IPS-NIHi7 (cell line): ENCODE results near the gene IL1R2.

ENCODE experiments used
- DNase-seq: peaks from one replicate; pipeline ENCODE4 v3.0.0; 2012; ENCODE audit warnings: mixed read lengths; ENCODE audit errors: extremely low spot score

The IL1R2 gene

DNA sequence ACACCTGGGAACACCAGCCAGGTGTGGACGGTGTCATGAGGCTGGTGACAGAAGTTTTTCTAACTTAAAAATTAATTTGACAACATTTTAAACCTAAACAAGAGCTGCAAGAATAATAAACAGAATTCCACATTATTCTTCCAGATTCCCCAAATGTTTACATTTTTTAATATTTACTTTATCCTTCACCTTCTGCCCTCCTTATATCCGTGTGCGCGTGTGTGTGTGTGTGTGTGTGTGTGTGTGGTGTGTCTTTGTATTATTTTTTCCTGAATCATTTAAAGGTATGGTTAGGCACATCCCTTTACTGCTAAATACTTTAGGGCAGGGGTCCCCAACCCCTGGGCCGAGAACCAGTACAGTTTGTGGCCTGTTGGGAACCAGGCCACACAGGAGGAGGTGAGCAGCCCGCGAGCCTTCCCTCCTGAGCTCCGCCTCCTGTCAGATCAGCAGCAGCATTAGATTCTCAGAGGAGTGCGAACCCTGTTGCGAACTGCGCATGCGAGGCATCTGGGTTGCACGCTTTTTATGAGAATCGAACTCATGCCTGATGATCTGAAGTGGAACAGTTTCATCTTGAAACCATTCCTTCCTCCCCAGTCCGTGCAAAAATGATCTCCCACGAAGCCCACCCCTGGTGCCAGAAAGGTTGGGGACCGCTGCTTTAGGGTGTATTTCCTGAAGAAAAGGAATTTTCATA is 16.4 kb upstream of the IL1R2 start:
- no peak for DNase-seq

DNA sequence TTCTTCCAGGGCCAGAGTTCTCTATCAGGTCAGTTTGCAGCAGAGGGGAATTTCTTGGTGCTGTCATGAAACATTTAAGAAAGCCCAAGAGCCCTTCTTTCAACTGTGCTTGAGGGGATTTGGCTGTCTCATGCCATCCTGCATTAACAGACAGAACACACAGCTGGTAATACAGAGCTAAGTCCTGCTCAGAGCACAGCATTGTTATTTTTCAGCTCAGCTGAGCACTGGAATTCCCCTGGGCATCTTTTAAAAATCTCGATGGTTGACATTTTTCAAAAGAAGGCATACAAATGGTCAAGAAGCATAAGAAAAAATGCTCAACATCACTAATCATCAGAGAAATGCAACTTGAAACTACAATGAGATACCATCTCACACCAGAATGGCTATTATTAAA is 14.9 kb upstream of the IL1R2 start:
- no peak for DNase-seq

DNA sequence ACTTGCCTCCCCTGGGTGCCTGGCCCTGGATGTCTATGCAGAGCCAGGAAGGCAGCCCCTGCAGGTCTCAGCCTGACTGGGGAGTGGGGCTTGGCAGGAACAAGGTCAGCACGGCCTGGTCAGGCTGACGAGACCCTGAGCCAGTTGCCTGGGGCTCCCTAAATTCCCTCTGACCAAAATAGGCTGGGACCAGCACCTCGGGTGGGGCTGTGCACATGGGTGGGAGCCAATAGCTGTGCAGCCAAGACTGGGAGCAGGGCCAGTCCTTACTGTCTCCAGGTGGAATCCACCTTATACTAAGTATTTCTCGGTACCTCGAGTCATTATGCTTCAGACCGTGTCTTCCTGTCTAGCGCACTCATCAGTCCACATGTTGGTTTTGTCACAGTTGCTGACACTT is 11.4 kb upstream of the IL1R2 start:
- no peak for DNase-seq

DNA sequence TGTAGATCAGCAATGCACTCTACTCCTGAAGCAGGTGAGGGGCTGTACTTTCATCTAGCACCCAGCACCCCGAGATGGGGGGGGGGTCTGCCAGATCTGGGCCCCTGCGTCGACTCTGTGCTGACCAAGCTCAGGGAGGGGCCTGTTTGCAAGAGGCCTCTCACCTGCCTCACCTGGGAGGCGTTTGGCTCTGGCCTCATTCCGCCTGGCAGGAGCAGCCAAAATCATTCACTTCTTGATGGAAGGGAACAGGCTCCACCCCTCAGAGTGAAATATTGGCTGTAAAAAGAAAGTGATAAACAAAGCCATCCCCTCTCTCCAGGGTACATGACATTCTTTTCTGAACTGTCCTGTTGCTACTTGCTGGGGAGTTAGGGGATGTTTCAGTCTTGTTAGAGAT is 10.7 kb upstream of the IL1R2 start:
- no peak for DNase-seq

DNA sequence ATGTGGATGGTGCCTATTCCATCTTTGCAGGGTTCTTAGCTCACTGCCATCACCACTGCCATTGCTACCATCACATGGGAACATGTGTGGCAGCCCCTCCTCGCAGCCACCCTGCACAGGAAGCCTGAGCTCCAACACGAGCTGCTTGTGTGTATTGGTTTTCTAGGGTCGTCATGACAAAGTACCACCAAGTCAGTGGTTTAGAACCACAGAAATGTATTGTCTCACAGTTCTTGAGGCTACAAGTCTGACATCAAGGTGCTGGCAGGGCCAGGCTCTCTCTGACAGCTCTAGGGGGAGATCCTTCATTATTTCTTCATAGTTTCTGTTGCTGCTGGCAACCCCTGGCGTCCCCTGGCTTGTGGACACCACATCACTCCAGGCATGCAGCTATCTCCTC is 10.3 kb upstream of the IL1R2 start:
- DNase-seq, result no peak

DNA sequence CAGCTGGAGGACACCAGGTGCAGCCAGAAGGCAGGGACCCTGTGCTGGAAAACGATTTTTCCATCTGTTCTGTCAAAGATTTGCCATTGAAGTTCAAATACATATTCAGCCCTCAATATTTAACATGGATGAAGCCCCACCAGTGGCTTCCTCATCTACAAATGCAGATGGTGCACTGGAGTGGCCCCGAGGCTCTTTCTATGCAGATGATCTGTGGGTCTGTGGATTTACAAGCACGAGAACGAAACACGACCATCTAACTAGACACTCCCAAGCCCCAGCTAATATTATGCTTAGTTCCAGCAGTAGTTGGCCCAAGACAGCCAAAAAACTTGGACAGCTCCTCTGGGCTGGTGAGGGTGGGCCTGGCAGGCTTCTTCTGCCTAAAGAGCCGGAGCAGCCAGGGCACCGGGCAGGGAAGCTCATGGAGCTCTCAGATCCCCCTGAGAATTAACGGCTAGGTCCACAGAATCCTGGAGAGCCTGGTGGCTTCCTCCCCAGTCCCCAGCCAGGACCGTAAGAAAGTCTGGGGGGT is 9.2 kb upstream of the IL1R2 start:
- no peak for DNase-seq

DNA sequence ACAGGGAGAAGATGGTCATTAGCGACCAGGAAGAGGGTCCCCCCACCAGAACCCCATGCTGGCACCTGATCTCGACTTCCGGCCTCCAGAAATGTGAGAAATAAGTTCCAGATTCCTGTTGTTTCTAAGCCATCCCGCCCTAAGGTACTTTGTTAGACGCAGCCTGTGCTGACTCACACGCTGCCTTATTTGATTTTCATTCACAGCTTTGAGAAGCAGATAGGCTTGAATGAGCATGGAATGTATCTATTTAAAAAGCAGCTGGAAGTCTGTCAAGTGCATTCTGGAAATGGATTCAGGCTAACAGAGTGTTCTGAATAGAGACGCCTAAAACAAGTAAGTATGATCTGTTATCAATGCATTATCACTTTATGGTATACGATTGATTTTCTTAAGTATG is 8.3 kb upstream of the IL1R2 start:
- DNase-seq, result no peak

DNA sequence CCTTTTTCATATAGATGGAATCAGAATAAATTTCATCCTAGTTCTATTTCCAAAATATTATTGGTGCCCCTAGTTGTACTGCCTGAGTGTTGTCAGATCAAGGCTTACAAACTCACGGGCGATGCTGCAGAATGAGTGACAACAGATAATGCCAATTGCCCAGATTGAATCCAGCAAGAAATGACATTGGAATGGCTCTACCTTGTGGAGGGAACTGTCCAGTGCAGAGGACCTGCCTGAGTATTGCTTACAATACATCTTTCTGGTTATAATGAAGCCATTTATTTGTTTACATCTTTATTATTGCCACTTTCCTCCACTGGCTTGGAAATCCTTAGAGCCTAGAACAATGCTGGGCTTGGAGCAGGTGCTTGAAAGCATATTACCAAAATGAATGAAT is 7.8 kb upstream of the IL1R2 start:
- no peak for DNase-seq

DNA sequence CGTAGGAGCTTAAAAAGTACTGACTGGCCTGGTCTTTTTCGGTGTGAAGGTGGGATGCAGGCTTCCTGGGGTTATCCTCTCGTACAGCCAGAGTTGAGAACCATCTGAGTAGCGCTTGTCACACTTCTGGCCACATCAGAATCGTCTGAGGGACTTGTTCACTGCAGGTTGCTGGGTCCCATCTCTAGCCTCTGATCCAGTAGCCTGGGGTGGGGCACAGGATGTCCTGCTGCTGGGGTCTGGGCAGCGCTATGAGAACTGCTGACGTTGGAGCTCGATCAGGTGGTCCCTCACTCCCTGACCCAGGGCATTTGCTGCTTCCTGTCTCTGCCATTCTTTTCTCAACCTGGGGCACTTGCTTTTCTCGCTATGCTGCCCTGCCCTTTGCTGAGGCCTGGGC is 7.1 kb upstream of the IL1R2 start:
- DNase-seq, result no peak

DNA sequence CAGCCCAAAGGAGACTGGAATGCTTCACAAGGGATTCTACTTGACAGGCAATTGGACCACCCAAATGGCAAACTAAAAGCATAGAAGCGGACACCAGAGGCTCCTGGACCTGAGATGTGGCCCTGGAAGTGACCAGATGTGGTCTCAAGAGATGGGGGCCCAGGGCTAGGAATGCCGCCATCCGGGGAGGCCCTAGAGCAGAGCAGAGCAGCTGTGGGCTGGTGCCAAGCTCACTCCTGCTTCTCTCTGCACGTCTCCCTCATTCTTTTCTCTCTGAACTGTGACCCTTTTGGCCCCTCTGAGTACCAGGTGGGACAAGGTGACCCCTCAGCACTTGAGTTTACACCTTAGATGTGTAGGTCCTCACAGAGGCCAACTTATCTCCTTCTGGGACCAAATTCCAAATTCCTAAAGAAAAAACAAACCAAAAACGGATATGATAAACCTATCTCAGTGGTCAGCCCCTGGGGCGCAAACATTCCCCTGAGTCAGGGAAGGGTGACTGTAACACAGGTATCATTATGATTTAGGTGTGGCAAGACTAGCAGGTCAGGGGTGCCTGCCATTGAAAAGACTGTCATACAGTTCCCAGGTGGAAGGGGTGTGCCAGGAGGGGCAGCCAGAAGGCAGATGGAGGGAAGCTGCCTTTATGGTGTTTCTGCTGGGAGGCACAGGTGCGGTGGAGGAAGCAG is 6.5 kb upstream of the IL1R2 start:
- no peak for DNase-seq

DNA sequence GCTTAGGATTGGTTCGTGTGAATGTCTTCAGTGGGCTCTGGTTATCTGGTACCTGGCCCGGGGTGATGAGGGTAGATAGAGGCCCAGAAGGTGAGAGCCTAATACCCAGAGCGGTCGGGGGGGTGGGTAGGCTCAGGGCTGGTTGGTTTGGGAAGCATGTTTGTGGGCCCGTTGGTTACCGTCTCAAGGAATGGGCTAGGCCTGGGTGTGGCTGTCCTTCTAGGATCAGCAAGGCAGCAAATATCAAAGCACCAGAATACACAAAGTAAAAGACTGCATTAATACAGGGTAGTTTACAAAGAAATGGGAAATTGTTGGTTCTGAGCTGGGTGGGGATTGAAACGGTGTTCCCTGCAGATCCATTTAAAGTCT is 6.0 kb upstream of the IL1R2 start:
- no peak for DNase-seq

DNA sequence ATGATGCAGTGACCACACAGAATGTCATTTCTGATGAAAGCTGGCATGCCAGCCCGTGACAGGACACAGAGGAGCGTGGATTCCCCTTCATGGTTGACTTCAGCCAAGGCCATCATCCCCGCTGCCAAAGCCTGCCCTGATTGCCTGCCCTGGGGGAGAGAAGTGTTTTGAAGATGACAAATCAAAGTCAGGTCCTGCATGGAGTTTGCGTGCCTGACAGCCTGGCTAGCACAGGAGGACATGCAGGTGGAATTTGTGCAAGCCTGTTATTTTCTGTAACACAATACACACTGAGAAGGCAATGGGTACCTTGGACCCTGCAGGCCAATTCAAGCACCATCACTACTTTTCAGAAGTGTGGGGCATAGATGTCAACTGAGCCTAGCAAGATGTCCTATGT is 5.4 kb upstream of the IL1R2 start:
- DNase-seq, result no peak

DNA sequence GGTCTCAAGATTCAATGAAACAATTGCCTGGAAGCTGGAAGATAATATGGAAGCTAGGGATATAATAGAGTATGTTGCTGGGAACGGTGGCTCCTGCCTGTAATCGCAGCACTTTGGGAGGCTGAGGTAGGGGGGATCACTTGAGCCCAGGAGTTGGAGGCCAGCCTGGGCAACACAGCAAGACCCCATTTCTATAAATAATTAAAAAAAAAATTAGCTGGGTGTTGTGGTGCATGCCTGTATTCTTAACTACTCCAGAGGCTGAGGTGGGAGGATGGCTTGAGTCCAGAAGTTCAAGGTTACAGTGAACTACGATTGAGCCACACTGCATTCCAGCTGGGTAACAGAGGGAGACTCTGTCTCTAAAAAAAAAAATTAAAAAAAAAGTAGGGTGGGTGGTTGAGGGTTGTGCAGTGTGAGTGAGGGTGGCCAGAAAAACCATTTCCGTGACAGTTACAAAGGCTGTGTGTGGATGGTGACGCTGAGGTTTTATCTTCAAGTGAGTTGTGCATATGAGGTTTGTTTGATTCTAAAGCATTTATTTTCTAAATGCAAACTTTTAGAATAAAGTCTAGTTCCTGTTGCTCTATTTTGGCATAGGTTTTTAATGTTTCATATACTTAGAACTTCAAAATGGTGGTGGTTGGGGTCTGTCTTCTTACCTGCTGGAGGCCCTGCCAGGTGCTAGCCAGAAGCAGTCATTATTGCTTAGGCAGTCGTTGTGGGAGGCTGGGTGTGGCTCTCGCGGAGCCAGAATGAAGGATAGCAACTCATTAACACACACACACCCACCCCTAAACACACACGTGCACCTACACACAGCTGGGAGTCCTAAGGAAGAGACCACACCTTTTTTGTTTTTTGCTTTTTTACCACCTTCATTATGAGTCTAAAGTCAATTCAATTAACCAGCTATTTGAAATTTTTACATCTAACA is 4.7 kb upstream of the IL1R2 start:
- no peak for DNase-seq

DNA sequence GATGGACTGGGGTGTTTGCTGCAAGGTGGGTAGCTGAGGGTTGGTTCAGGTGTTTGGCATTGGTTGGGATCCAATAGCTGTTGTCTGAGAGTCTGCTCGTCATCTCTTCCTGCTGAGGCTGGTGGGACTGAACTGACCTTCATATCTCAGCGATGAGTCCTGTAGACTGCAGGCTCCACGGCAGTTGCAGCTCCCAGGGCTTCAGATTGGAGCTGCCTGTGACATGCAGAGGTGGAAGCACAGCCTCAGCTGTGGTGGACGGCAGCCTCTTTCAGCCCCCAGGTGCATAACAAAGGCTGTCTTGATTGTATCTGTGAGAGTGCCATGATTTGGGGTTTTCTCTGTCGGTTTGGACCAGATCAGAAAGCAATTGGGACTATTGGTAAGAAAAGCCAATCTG is 3.9 kb upstream of the IL1R2 start:
- DNase-seq, result no peak

DNA sequence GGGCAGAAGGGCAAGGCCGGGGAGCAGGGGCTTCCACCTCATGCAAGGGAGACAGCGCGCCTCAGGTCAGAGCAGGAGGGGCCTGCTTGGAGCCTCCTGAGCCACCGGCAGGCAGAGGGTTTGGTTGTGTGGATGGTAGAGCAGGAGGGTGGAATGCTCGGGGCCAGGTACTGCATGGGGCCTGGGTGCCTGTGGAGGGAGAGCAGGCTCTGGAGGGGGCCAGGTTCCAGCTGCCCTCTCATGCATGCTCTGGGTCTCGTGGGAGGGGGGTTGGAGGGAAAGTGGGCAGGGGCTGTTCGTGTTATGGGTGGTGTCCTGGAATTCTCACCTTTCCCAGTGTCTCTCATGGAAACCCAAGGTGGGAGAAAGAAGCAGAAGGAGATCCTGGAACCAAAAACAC is 3.2 kb upstream of the IL1R2 start:
- no peak for DNase-seq

DNA sequence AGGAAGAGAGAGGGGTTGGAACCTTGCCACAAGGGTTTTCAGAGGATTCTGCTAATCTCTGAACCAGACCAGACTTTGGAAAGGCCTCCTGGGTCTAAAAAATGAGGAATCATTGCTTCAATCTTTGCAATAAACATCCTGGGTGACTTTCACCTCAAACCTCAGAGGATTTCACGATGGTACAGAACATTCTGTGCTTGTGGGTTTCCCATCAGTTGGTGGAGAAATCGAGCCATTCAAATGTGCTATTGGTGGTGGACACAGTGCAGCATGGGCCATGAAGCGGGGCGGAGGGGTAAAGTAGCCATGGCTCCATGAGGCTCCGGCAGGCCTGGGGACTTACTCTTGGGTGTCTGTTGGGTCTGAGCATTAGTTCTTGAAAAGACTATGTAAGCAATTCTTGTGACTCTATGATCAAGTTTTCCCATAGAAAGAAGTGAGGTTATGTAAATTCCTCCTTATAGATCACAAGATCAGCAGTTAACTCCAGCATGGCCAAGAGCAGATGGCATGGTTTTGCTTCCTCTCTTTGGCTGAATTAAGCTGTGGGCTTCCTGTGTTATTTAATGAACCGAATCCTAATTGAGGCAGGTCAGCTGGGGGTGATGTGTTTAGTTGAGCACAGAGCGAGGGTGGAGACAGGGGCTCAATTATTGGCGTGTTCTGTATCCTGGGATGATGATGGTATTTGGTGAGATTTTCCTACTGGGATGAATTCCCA is 1.9 kb upstream of the IL1R2 start:
- no peak for DNase-seq

DNA sequence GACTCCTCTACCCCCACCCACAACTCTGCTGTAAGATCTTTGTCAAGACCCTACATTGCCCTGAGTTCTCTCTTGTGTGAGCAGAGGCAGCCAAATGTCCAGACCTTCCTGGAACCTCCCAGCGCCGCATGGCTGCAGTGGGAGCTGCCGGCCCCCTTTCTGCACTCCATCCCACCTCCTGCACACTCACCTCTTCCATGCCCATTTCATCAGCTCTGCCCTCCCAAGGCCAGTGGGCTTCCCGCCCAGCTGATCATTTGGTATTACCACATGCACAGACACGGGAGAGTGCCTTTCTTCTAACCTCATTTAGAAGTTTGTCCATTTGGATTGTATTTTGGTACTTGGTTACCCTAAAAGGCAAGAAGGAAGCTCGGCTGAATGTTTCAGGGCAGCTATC is 2.0 kb downstream of the IL1R2 start:
- no peak for DNase-seq

DNA sequence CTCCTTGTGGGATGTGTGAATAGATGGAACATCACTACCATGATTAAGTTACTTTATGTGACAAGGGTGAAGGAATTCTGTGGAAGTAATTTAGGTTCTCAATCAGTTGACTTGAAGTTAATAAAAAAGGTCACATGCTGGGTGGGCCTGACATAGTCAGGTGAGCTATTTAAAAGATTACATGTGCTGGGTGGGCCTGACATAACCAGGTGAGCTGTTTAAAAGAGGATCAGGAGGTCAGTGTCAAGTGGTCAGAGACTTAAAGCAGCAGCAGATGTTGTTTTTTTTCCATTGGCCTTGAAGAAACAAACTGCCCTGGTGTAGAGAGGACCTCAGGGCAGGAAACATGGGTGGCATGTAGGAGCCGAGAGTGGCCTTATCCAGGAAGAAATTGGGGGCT is 3.3 kb downstream of the IL1R2 start:
- no peak for DNase-seq

DNA sequence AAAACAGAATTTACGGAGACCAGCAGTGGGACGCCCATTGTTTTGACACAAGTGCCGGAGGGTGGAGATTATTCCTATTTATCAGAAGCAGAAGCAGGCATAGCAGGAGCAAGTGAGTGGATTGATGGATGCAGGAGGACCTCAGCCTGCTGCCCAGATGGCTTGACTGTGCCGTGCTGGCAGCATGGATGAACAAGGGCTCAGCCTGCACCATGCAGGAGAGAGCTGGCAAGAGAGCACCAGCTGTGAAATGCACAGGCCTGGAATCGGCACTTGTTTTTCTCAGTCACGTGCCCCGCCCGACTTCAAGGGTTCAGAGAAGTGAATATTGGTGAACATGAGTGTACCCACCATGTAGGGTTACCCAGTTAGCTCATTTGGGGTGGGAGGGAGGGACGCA is 4.0 kb downstream of the IL1R2 start:
- no peak for DNase-seq

DNA sequence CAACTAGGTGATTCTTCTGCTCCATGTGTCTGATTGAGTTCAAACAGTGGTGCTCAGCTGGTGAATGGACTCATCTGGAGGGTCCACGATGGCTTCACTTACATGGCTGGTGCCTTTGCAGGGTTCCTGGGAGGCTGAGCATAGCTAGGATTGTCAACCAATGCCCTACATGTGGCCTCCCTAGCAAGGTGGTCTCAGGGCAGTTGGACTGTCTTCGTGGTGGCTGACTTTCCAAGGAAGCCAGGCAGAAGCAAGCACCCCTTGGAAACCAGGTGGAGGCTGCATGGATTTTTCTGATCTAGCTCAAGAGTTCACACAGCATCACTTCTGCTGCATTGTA is 6.8 kb downstream of the IL1R2 start:
- no peak for DNase-seq

DNA sequence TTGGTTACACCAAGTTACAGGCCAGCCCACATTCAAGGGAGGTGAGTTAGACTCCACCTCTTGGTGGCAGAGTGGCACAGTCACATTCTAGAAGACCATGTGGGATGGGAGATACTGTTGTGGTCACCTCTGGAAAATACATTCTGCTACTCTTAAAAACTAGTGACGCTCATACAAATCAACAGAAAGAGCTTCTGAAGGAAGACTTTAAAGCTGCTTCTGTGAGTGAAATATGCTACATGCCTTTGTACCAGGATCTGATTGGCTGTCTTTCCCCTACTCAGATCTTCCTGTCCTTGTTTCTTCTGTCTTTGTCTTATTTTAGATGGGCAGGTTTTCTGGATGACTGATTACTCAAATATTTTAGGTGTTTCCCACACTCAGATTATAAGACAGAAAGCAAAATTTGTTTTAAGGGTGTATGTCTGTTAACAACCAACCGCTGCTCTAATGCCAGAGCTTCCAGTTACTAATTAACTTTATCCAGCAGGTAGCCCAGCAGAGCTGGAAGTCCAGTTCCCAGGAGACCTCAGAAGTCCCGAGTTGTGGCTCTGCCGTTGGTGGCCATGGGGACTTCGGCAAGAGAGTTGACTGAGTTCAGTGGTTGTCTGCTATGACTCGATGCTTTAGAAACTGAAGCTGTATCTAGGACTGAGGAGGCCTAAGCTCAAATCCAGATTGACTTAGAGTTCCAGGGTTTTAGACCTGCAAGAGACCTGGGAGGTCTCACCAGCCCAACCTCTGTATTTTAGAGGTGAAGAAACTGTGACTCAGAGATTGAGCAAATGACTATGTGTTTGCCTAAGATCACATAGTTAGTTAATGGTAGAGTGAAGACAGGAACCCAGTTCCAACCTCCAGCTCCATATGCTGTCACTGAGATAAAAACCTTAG is 7.4 kb downstream of the IL1R2 start:
- DNase-seq, result no peak
